ENCODE results near the gene SPIC. TPM values are rescaled to one million over a fixed set of nuclear protein-coding genes. Genes with fewer than 3 reads are reported as not detected.

Gene SPIC
- total and polyA plus RNA-seq, 2 experiments from 2014 or later = not detected

DNA sequence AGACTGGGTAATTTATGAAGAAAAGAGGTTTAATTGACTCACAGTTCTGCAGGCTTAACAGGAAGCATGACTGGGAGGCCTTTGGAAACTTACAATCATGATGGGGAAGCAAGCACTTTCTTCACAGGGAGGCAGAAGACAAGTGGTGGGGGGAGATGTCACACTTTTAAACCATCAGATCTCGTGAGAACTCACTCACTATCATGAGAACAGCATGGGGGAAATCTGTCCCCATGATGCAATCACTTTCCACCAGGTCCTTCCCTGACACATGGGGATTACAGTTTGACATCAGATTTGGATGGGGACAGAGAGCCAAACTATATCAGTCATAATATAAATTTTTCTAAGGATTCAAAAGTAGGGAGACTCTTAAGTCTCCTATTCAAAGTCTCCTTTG lies 46.0 kb downstream of the SPIC start:
- H3K4me1 ChIP-seq (ENCODE audit: insufficient read depth) = no peaks in the 10 kb centered on the region
- H3K79me2 ChIP-seq = no peaks in the 10 kb centered on the region
- no peaks in the 10 kb centered on the region for H3K9me2 ChIP-seq (replicated peaks; ENCODE audit: insufficient read depth)
- WGBS (ENCODE audit: low lambda C conversion rate, missing lambda C conversion rate) = 73% methylated on average over 1 of the region's 1 CpG
- H3K4me3 ChIP-seq = no peak overlapping the region
- H3K9me3 ChIP-seq (ENCODE audit: low read depth) = no peaks in the 10 kb centered on the region
- no peaks in the 10 kb centered on the region for H3K27me3 ChIP-seq
- H3K36me3 ChIP-seq (replicated peaks; ENCODE audit: insufficient read depth, low read depth) = no peaks in the 10 kb centered on the region
- TF ChIP-seq, protein P1, sequence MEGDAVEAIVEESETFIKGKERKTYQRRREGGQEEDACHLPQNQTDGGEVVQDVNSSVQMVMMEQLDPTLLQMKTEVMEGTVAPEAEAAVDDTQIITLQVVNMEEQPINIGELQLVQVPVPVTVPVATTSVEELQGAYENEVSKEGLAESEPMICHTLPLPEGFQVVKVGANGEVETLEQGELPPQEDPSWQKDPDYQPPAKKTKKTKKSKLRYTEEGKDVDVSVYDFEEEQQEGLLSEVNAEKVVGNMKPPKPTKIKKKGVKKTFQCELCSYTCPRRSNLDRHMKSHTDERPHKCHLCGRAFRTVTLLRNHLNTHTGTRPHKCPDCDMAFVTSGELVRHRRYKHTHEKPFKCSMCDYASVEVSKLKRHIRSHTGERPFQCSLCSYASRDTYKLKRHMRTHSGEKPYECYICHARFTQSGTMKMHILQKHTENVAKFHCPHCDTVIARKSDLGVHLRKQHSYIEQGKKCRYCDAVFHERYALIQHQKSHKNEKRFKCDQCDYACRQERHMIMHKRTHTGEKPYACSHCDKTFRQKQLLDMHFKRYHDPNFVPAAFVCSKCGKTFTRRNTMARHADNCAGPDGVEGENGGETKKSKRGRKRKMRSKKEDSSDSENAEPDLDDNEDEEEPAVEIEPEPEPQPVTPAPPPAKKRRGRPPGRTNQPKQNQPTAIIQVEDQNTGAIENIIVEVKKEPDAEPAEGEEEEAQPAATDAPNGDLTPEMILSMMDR (IDR thresholded peaks at IDR 0.05; ENCODE audit: poor library complexity) = no peak
- TF ChIP-seq EZH2phosphoT487 (IDR thresholded peaks at IDR 0.05; ENCODE audit: low read depth, severe bottlenecking, unreplicated experiment) (no peak), EZH2 (IDR thresholded peaks at IDR 0.05; ENCODE audit: borderline replicate concordance) (no peak)
- no peak overlapping the region for H2AFZ ChIP-seq
- H4K20me1 ChIP-seq (ENCODE audit: insufficient read depth, poor library complexity, severe bottlenecking) = no peaks in the 10 kb centered on the region
- no peak for DNase-seq (ENCODE audit: low spot score)
- H3K4me2 ChIP-seq = no peak overlapping the region
- no peak overlapping the region for H3K27ac ChIP-seq

DNA sequence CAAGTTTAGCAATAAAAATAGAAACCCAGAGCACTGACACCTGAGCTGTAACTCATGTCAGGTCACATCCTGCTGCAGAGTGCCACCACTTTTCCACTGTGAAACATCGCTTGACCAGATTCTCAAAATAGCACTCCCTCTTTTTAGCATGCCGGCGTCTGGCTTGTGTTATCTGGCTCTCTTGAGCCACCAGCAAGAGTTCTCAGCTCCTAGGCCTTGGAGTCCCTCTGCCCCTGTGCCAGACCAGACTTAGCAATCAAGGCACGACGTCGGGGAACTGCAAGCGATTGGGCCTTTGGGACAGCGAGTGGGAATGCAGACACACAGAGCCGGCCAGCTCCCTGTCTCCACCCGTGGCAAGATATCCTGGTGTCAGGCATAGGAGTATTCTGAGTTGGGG lies 52.5 kb downstream of the SPIC start:
- TF ChIP-seq, protein P1 (IDR thresholded peaks at IDR 0.05; ENCODE audit: poor library complexity) = no peak
- TF ChIP-seq EZH2 (IDR thresholded peaks at IDR 0.05; ENCODE audit: borderline replicate concordance) (no peak), EZH2phosphoT487 (IDR thresholded peaks at IDR 0.05; ENCODE audit: low read depth, severe bottlenecking, unreplicated experiment) (no peak)
- WGBS (ENCODE audit: low lambda C conversion rate, missing lambda C conversion rate) = 66% methylated on average over 10 of the region's 10 CpGs
- no peak overlapping the region for H3K27ac ChIP-seq
- no peaks in the 10 kb centered on the region for H3K4me1 ChIP-seq (ENCODE audit: insufficient read depth)
- H3K9me3 ChIP-seq (ENCODE audit: low read depth) = no peaks in the 10 kb centered on the region
- H2AFZ ChIP-seq = no peak overlapping the region
- no peaks in the 10 kb centered on the region for H3K27me3 ChIP-seq
- H3K4me3 ChIP-seq = no peak overlapping the region
- H3K36me3 ChIP-seq (replicated peaks; ENCODE audit: insufficient read depth, low read depth) = no peaks in the 10 kb centered on the region
- no peaks in the 10 kb centered on the region for H3K9me2 ChIP-seq (replicated peaks; ENCODE audit: insufficient read depth)
- H3K79me2 ChIP-seq = no peaks in the 10 kb centered on the region
- H3K4me2 ChIP-seq = no peak overlapping the region
- H4K20me1 ChIP-seq (ENCODE audit: insufficient read depth, poor library complexity, severe bottlenecking) = no peaks in the 10 kb centered on the region
- no peak for DNase-seq (ENCODE audit: low spot score)

DNA sequence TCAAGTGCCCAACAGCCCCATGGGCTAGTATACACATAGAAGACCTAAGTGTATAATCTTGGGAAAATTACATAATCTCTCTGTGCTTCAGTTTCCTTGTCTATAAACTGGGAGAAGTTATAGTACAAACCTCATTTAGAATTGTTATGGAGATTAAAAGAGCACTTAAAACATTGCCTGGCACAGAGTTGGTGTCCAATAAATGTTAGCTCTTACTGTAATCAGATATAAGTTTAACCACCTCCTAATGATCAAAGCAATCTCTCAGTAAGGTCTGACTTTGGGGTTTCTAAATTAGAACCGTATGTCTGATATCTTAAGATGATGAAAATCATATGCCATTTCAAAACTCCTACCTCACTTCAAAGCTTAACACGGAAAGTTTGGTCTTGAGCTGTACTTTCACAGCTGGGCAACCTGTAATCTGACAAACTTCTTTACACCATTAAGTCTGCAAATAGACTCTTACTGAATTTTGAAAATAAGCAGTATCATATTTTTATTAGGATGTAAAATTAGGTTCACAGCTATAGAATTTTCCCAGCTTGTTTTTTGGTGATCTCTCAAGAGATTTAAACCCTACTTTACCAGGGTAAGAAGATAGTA lies 61.0 kb downstream of the SPIC start:
- Histone ChIP-seq H3K27me3 (no peaks in the 10 kb centered on the region), H3K27ac (no peak overlapping the region), H3K9me3 (ENCODE audit: low read depth) (no peaks in the 10 kb centered on the region), H3K79me2 (no peaks in the 10 kb centered on the region), H3K9me2 (replicated peaks; ENCODE audit: insufficient read depth) (no peaks in the 10 kb centered on the region), H3K36me3 (replicated peaks; ENCODE audit: insufficient read depth, low read depth) (no peaks in the 10 kb centered on the region), H3K4me1 (ENCODE audit: insufficient read depth) (no peaks in the 10 kb centered on the region), H3K4me3 (no peak overlapping the region), H2AFZ (no peak overlapping the region), H3K4me2 (no peak overlapping the region), H4K20me1 (ENCODE audit: insufficient read depth, poor library complexity, severe bottlenecking) (no peaks in the 10 kb centered on the region)
- DNase-seq (ENCODE audit: low spot score) = no peak
- 52% methylated on average over 2 of the region's 2 CpGs for WGBS (ENCODE audit: low lambda C conversion rate, missing lambda C conversion rate)
- no peak for TF ChIP-seq EZH2 (IDR thresholded peaks at IDR 0.05; ENCODE audit: borderline replicate concordance)
- TF ChIP-seq, protein P1 (IDR thresholded peaks at IDR 0.05; ENCODE audit: poor library complexity) = no peak
- TF ChIP-seq EZH2phosphoT487 (IDR thresholded peaks at IDR 0.05; ENCODE audit: low read depth, severe bottlenecking, unreplicated experiment) = no peak

Small RNA genes lying within 50 kb of the gene (small RNA-seq; reads per million reads assigned to genes)
- not detected for gene RF00019
- gene RNA5SP367 = not detected
- 0.56 reads per million, percentile 45 among the genes with 10 or more reads in this experiment for gene RNU5E-5P

Other genes starting within 250 kb of the SPIC start
- 10.8 and 11.6 TPM in 2 replicates for gene UTP20, start 195.2 kb upstream of the SPIC start, total RNA-seq
- 1.9 and 2.0 TPM in 2 replicates for gene UTP20, start 195.2 kb upstream of the SPIC start, polyA plus RNA-seq
- gene ARL1, start 67.6 kb upstream of the SPIC start, total RNA-seq = 115 and 122 TPM in 2 replicates
- gene ARL1, start 67.6 kb upstream of the SPIC start, polyA plus RNA-seq = 90.3 and 94.0 TPM in 2 replicates
- gene MYBPC1, start 119.6 kb downstream of the SPIC start, total RNA-seq = 3.2 and 3.4 TPM in 2 replicates
- 1.1 and 1.7 TPM in 2 replicates for gene MYBPC1, start 119.6 kb downstream of the SPIC start, polyA plus RNA-seq
- gene CHPT1, start 222.3 kb downstream of the SPIC start, total RNA-seq = 92.3 and 100 TPM in 2 replicates
- 95.1 and 127 TPM in 2 replicates for gene CHPT1, start 222.3 kb downstream of the SPIC start, polyA plus RNA-seq

All from hepatocyte (in vitro differentiated cells).